ENCODE results near the gene ADAM17. TPM values are rescaled to one million over a fixed set of nuclear protein-coding genes. Genes with fewer than 3 reads are reported as not detected.

ADAM17 gene
- polyA plus RNA-seq (32.3 and 32.6 TPM in 2 replicates), polyA minus RNA-seq (37.3 and 44.3 TPM in 2 replicates)

DNA sequence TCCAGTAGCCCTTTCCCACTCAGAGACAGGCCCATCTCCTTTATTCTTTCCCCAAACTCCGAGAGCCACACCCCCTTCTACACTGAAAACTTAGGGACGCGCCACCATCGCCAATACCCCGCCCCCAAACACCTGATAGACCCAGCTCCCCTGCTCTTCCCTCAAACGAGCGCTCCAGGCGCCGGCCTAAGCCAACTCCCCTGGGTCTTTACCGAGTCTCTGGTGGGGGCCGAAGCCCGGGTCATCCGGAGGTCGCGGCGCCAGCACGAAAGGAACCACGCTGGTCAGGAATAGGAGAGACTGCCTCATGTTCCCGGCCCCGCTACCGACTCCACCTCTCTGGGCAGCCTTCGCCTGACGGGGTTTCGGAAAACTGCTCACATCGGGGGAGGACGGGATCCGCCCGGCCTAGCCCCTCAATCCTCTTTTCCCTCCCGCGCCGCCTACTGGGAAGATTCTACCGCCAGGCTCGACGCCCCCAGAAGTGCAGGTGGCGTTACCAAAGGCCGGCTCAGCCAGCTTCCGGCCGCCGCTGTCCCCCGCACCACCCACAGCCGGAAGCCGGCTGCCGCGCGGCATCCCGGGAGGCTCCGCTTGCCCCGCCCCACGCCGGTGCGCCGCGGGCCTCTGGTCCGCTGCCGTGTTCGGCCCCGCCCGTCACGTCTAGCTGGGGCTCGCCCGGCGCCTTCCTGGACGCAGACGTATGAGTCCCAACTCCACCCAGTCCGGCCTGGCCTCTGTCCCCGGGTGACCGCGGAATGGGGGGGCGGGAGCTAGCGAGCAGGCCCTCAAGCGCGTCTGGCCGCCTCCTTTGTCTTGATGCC lies at the start of gene ADAM17:
Gene ADAM17 (minus strand): TSS at position 534 of the 824 bp plus-strand sequence. CDS start 225 bp downstream, at position 309.
- Histone ChIP-seq H3K4me2 (ENCODE audit: low read length) (peak within 1 kb of the TSS; percentile 99), H3K9ac (ENCODE audit: low read length) (peak within 1 kb of the TSS; percentile 98), H3K4me3 (ENCODE audit: low read length) (peak within 1 kb of the TSS; percentile 97), H2AFZ (ENCODE audit: low read depth, low read length) (peak within 1 kb of the TSS; percentile 94), H3K36me3 (ENCODE audit: insufficient read depth, low read length) (no peaks in the 10 kb centered on the region), H3K79me2 (replicated peaks; ENCODE audit: insufficient read depth, low read length) (peaks cover 51% of the 10 kb centered on the region), H3K9me3 (ENCODE audit: low read length) (no peaks in the 10 kb centered on the region), H3K9me2 (ENCODE audit: insufficient read depth, low read length) (no peaks in the 10 kb centered on the region), H3F3A (ENCODE audit: insufficient read depth, low read length, poor library complexity, severe bottlenecking) (no peaks in the 10 kb centered on the region), H4K20me1 (ENCODE audit: insufficient read depth) (no peaks in the 10 kb centered on the region), H3K27ac (ENCODE audit: low read length) (peak within 1 kb of the TSS; percentile 94), H3K27me3 (ENCODE audit: insufficient read depth, low read depth, low read length) (no peaks in the 10 kb centered on the region)
- TF ChIP-seq SMC3 (conservative IDR thresholded peaks at IDR 0.05; ENCODE audit: poor library complexity) (peak; percentile 68), RAD21 (conservative IDR thresholded peaks at IDR 0.05) (peak; percentile 56), POLR2AphosphoS5 (IDR thresholded peaks at IDR 0.05) (peak; percentile 93), TAF1 (IDR thresholded peaks at IDR 0.05; ENCODE audit: low read depth) (peak; percentile 56), MXI1 (conservative IDR thresholded peaks at IDR 0.05; ENCODE audit: poor library complexity, severe bottlenecking) (peak; percentile 84), EP300 (conservative IDR thresholded peaks at IDR 0.05; ENCODE audit: poor library complexity, severe bottlenecking) (peak; percentile 47), EZH2 (IDR thresholded peaks at IDR 0.05; ENCODE audit: borderline replicate concordance, insufficient read depth, low read length, poor library complexity, severe bottlenecking) (no peak)
- TF ChIP-seq, protein P1, sequence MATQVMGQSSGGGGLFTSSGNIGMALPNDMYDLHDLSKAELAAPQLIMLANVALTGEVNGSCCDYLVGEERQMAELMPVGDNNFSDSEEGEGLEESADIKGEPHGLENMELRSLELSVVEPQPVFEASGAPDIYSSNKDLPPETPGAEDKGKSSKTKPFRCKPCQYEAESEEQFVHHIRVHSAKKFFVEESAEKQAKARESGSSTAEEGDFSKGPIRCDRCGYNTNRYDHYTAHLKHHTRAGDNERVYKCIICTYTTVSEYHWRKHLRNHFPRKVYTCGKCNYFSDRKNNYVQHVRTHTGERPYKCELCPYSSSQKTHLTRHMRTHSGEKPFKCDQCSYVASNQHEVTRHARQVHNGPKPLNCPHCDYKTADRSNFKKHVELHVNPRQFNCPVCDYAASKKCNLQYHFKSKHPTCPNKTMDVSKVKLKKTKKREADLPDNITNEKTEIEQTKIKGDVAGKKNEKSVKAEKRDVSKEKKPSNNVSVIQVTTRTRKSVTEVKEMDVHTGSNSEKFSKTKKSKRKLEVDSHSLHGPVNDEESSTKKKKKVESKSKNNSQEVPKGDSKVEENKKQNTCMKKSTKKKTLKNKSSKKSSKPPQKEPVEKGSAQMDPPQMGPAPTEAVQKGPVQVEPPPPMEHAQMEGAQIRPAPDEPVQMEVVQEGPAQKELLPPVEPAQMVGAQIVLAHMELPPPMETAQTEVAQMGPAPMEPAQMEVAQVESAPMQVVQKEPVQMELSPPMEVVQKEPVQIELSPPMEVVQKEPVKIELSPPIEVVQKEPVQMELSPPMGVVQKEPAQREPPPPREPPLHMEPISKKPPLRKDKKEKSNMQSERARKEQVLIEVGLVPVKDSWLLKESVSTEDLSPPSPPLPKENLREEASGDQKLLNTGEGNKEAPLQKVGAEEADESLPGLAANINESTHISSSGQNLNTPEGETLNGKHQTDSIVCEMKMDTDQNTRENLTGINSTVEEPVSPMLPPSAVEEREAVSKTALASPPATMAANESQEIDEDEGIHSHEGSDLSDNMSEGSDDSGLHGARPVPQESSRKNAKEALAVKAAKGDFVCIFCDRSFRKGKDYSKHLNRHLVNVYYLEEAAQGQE (IDR thresholded peaks at IDR 0.05; ENCODE audit: borderline replicate concordance) = peak; percentile 83
- TF ChIP-seq, protein P2, sequence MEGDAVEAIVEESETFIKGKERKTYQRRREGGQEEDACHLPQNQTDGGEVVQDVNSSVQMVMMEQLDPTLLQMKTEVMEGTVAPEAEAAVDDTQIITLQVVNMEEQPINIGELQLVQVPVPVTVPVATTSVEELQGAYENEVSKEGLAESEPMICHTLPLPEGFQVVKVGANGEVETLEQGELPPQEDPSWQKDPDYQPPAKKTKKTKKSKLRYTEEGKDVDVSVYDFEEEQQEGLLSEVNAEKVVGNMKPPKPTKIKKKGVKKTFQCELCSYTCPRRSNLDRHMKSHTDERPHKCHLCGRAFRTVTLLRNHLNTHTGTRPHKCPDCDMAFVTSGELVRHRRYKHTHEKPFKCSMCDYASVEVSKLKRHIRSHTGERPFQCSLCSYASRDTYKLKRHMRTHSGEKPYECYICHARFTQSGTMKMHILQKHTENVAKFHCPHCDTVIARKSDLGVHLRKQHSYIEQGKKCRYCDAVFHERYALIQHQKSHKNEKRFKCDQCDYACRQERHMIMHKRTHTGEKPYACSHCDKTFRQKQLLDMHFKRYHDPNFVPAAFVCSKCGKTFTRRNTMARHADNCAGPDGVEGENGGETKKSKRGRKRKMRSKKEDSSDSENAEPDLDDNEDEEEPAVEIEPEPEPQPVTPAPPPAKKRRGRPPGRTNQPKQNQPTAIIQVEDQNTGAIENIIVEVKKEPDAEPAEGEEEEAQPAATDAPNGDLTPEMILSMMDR (IDR thresholded peaks at IDR 0.05; ENCODE audit: poor library complexity, severe bottlenecking) = peak; percentile 70

DNA sequence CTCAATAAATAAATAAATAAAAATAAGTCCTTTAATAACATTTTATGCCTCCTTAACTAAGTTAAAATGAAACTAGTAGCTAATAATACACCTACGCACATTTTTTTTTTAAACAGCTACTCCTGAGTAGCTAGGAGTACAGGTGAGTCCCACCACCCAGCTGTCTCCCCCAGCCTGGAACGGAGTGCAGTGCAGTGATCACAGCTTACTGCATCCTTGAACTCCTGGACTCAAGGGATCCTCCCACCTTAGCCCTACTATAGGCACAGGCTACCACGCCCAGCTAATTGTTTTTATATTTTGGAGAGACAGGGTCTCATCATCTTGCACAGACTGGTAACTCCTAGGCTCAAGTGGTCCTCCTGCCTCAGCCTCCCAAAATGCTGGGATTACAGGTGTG lies 46.8 kb upstream of the ADAM17 start:
- no peak overlapping the region for H3K4me3 ChIP-seq (ENCODE audit: low read length)
- H3K36me3 ChIP-seq (ENCODE audit: insufficient read depth, low read length) = peaks cover 20% of the 10 kb centered on the region
- peaks cover 20% of the 10 kb centered on the region for H4K20me1 ChIP-seq (ENCODE audit: insufficient read depth)
- H3K9me2 ChIP-seq (ENCODE audit: insufficient read depth, low read length) = no peaks in the 10 kb centered on the region
- peaks cover 92% of the 10 kb centered on the region for H3K79me2 ChIP-seq (replicated peaks; ENCODE audit: insufficient read depth, low read length)
- H3K9me3 ChIP-seq (ENCODE audit: low read length) = peaks cover 12% of the 10 kb centered on the region
- no peak overlapping the region for H3K9ac ChIP-seq (ENCODE audit: low read length)
- TF ChIP-seq EP300 (conservative IDR thresholded peaks at IDR 0.05; ENCODE audit: poor library complexity, severe bottlenecking) (no peak), EZH2 (IDR thresholded peaks at IDR 0.05; ENCODE audit: borderline replicate concordance, insufficient read depth, low read length, poor library complexity, severe bottlenecking) (no peak), RAD21 (conservative IDR thresholded peaks at IDR 0.05) (no peak), POLR2AphosphoS5 (IDR thresholded peaks at IDR 0.05) (no peak), MXI1 (conservative IDR thresholded peaks at IDR 0.05; ENCODE audit: poor library complexity, severe bottlenecking) (no peak), SMC3 (conservative IDR thresholded peaks at IDR 0.05; ENCODE audit: poor library complexity) (no peak), TAF1 (IDR thresholded peaks at IDR 0.05; ENCODE audit: low read depth) (no peak)
- TF ChIP-seq, protein P1 (IDR thresholded peaks at IDR 0.05; ENCODE audit: borderline replicate concordance) = no peak
- TF ChIP-seq, protein P2 (IDR thresholded peaks at IDR 0.05; ENCODE audit: poor library complexity, severe bottlenecking) = no peak
- no peak overlapping the region for H3K4me2 ChIP-seq (ENCODE audit: low read length)
- no peak overlapping the region for H3K27ac ChIP-seq (ENCODE audit: low read length)
- no peak overlapping the region for H2AFZ ChIP-seq (ENCODE audit: low read depth, low read length)
- H3K27me3 ChIP-seq (ENCODE audit: insufficient read depth, low read depth, low read length) = no peaks in the 10 kb centered on the region
- no peaks in the 10 kb centered on the region for H3F3A ChIP-seq (ENCODE audit: insufficient read depth, low read length, poor library complexity, severe bottlenecking)
